CD4-positive, alpha-beta T cell (primary cell): ENCODE results near the gene CCDC154. TPM values are rescaled to one million over a fixed set of nuclear protein-coding genes. Genes with fewer than 3 reads are reported as not detected.

Experiments
- ATAC-seq: fragments of 200-7000 bp; cut with Tn5 transposase; one replicate; pipeline ENCODE4 v1.10.0; 2022; ENCODE audit warnings: mild to moderate bottlenecking; ENCODE audit not compliant: poor library complexity
- CTCF ChIA-PET: fragments of 350-600 bp; sonication (Branson Sonifier 250); formaldehyde crosslinking; loops from one replicate; lab custom pipeline; 2021; ENCODE audit warnings: antibody characterized with exemption, inconsistent platforms; lab: Charles Lee
- POLR2A ChIA-PET: fragments of 350-600 bp; sonication (Branson Sonifier 250); formaldehyde crosslinking; loops from one replicate; lab custom pipeline; 2021; ENCODE audit warnings: antibody characterized with exemption, inconsistent platforms; lab: Charles Lee
- DNase-seq, 14 experiments: peaks; one replicate each; pipeline ENCODE4 v3.0.0-alpha.2; 2013 to 2020; ENCODE audit warnings: mixed read lengths in 2 of 14
- H3K27ac ChIP-seq, 2 donors: one replicate each; pipeline versions ENCODE4 v1.5.1 to v1.7.0; 2013; ENCODE audit warnings: low read length in 2 of 2, low read depth in 1 of 2, mild to moderate bottlenecking in 1 of 2
- H3K27me3 ChIP-seq, 2 experiments: 1 replicate in 1 of 2; 2 replicates in 1 of 2; pipeline versions ENCODE4 v1.6.1 to v1.7.0; 2013; ENCODE audit warnings: low read length in 2 of 2, control low read depth in 1 of 2, mild to moderate bottlenecking in 1 of 2, moderate library complexity in 1 of 2; ENCODE audit not compliant: insufficient read depth in 2 of 2, control insufficient read depth in 1 of 2
- H3K36me3 ChIP-seq: one replicate; pipeline ENCODE4 v1.6.1; 2013; ENCODE audit warnings: low read length, control low read depth; ENCODE audit not compliant: insufficient read depth
- H3K4me1 ChIP-seq: one replicate; pipeline ENCODE4 v1.6.1; 2013; ENCODE audit warnings: low read length, control low read depth; ENCODE audit not compliant: insufficient read depth
- H3K4me3 ChIP-seq: one replicate; pipeline ENCODE4 v1.5.1; 2013; ENCODE audit warnings: mild to moderate bottlenecking, low read length, moderate library complexity
- H3K9me3 ChIP-seq, 2 experiments: 1 replicate in 1 of 2; 2 replicates in 1 of 2; pipeline versions ENCODE4 v1.6.1 to v1.7.0; 2013; ENCODE audit warnings: low read length in 2 of 2, mild to moderate bottlenecking in 2 of 2, control low read depth in 1 of 2, moderate library complexity in 1 of 2; ENCODE audit not compliant: control insufficient read depth in 1 of 2, insufficient read depth in 1 of 2
- H3K27ac Mint-ChIP-seq: one replicate; pipeline ENCODE4 v1.8.0; 2020; ENCODE audit warnings: mixed read lengths
- H3K27me3 Mint-ChIP-seq: one replicate; pipeline ENCODE4 v1.8.0; 2021; ENCODE audit warnings: mixed read lengths
- H3K36me3 Mint-ChIP-seq: one replicate; pipeline ENCODE4 v1.8.0; 2021; ENCODE audit warnings: low read depth, mixed read lengths
- H3K4me1 Mint-ChIP-seq: one replicate; pipeline ENCODE4 v1.8.0; 2021; ENCODE audit warnings: low read depth, mixed read lengths
- H3K4me3 Mint-ChIP-seq: one replicate; pipeline ENCODE4 v1.8.0; 2020; ENCODE audit warnings: mild to moderate bottlenecking, mixed read lengths
- H3K9me3 Mint-ChIP-seq: one replicate; pipeline ENCODE4 v1.8.0; 2020; ENCODE audit warnings: mixed read lengths
- intact Hi-C, 2 experiments: fragments of 100-400 bp; cut with DNase I in 1 of 2; cut with micrococcal nuclease in 1 of 2; formaldehyde crosslinking; loops; one replicate each; pipeline versions ENCODE4 v1.15.1 to v1.9.0; 2023 to 2025; cut with DNase I, micrococcal nuclease
- polyA plus RNA-seq, 2 donors: library from polyadenylated mRNA; unstranded; fragments of 120-200 nt; gene quantifications; one replicate each; pipeline ENCODE4 v1.2.1, GENCODE V29; 2013
- total RNA-seq, 174 experiments: library from RNA in 2 of 174; stranded (reverse) in 2 of 174; gene quantifications; one replicate each; pipeline ENCODE4 v1.2.3 and lab custom pipeline; 2021 to 2026
- TF ChIP-seq, protein P1 (sequence below): fragments of 200-600 bp; IDR thresholded peaks from one replicate; pipeline ENCODE4 v1.8.0; 2022; ENCODE audit warnings: antibody characterized with exemption, mild to moderate bottlenecking

Gene CCDC154
- 1 to 10 TPM; 2.9 to 3.0 TPM for total RNA-seq
- 1.7 TPM for polyA plus RNA-seq (2013, experiment 1 of 2)
- polyA plus RNA-seq (2013, experiment 2 of 2), result 1.3 TPM
- total RNA-seq (lab: John Stamatoyannopoulos, UW), result 0.57 to 10.0 (median 3.6) reads per million in 172 experiments

DNA sequence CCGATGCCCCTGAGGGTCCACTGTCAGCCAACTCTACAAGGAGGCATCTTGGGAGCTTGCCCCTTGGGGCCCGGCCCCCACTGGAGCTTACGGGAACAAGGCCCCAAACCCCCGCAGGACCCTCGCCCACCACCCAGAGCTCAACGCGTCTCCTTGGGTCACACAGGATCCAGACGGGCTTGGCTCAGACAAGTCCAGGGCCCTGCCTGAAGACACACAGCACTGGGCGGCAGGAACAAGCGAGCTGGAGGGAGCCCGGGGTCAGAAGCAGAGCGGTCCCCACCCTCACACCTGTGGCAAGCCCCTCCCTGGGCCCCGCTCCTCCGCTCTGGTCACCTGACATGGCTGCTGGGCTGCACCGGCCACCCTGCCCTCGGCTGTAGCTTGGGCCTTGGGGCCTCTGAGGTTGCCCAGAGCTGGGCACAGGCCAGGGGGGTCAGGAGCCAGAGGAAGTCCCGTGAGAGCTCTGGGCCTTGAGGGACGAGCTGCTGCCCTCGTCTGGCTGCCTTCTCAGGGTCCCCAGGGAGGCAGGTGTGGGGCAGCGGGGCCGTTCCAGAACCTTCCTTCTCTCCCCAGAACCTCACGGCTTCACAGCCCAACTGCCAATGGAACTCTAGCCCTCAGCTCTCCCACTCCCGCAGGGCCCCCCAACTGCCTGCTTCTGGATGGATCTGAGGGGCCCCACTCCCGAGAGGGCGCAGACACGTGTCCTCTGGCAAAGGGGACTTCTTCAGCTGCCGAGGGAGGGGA is at the start of gene CCDC154:
Gene CCDC154, minus strand, starts transcription at position 577 of the 750 bp plus-strand sequence. Its CDS starts 234 bp downstream, at position 343.
- TF ChIP-seq, protein P1, sequence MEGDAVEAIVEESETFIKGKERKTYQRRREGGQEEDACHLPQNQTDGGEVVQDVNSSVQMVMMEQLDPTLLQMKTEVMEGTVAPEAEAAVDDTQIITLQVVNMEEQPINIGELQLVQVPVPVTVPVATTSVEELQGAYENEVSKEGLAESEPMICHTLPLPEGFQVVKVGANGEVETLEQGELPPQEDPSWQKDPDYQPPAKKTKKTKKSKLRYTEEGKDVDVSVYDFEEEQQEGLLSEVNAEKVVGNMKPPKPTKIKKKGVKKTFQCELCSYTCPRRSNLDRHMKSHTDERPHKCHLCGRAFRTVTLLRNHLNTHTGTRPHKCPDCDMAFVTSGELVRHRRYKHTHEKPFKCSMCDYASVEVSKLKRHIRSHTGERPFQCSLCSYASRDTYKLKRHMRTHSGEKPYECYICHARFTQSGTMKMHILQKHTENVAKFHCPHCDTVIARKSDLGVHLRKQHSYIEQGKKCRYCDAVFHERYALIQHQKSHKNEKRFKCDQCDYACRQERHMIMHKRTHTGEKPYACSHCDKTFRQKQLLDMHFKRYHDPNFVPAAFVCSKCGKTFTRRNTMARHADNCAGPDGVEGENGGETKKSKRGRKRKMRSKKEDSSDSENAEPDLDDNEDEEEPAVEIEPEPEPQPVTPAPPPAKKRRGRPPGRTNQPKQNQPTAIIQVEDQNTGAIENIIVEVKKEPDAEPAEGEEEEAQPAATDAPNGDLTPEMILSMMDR, result no peak
- peaks cover 18% of the 10 kb centered on the region for H3K36me3 ChIP-seq
- H3K27ac Mint-ChIP-seq, result no peak within 1 kb of the TSS
- intact Hi-C loops, result no loop called here
- DNase-seq (no peak), ATAC-seq (no peak)
- ChIA-PET CTCF (no interaction called here), POLR2A (no interaction called here)
- H3K27me3 ChIP-seq, result no peaks in the 10 kb centered on the region
- no peaks in the 10 kb centered on the region for H3K9me3 ChIP-seq
- no peak within 1 kb of the TSS for H3K4me3 ChIP-seq
- H3K4me3 Mint-ChIP-seq, result no peak within 1 kb of the TSS
- H3K4me1 Mint-ChIP-seq, result no peaks in the 10 kb centered on the region
- peaks cover 7% of the 10 kb centered on the region for H3K36me3 Mint-ChIP-seq
- H3K4me1 ChIP-seq, result no peaks in the 10 kb centered on the region
- no peaks in the 10 kb centered on the region for H3K9me3 Mint-ChIP-seq
- no peaks in the 10 kb centered on the region for H3K27me3 Mint-ChIP-seq
- no peak within 1 kb of the TSS for H3K27ac ChIP-seq

DNA sequence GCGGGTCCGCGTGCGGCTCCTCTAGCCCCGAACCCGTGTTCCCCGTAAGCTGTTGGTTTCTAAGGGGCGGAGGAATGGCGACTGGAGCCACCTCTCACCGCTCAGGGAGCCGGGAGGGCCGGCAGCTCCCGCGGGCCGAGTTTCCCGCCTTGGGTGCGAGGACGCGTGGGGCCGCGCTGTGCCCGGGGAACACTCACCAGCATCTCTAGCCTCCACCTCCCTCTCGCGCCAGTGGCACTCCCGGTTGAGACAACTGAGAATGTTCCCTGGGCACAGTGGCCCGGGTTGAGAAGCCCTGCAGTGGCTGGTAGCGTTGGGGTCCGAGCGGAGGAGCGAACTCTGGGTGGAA is 49.4 kb upstream of the CCDC154 start:
- H3K4me1 ChIP-seq, result peaks cover 27% of the 10 kb centered on the region
- H3K9me3 ChIP-seq, result no peaks in the 10 kb centered on the region
- peak overlapping the region; percentile 86 for H3K4me3 ChIP-seq
- H3K9me3 Mint-ChIP-seq, result no peaks in the 10 kb centered on the region
- peaks cover 10% of the 10 kb centered on the region for H3K4me1 Mint-ChIP-seq
- H3K27ac ChIP-seq, result no peak overlapping the region
- H3K27me3 Mint-ChIP-seq, result no peaks in the 10 kb centered on the region
- ATAC-seq (no peak), DNase-seq (peak in 1 of 14 experiments; percentile 36)
- H3K36me3 Mint-ChIP-seq, result peaks cover 18% of the 10 kb centered on the region
- peaks cover 21% of the 10 kb centered on the region for H3K36me3 ChIP-seq
- intact Hi-C loops, result loop anchor here (1.0 to 5.0 kb wide), 8 partner anchors 18 to 186 kb away; partner anchors contain the start of genes CLCN7 (in 2 of the 2), UBE2I (in 1 of the 2) and UQCC4 (in 1 of the 2)
- TF ChIP-seq, protein P1, result no peak
- H3K4me3 Mint-ChIP-seq, result peak overlapping the region; percentile 84
- ChIA-PET POLR2A (interaction anchor here (0.8 to 2.7 kb wide), 4 partner anchors 38 to 66 kb away, joined by 3 to 27 read pairs (median 10); partner anchors contain the start of gene TMEM204), CTCF (no interaction called here)
- H3K27ac Mint-ChIP-seq, result peak overlapping the region; percentile 97
- no peaks in the 10 kb centered on the region for H3K27me3 ChIP-seq

- Histone ChIP-seq H3K4me3 (peak within 1 kb of the TSS; percentile 86), H3K27me3 (no peaks in the 10 kb centered on the region), H3K4me1 (peaks cover 27% of the 10 kb centered on the region), H3K27ac (peak within 1 kb of the TSS; percentile 84), H3K9me3 (no peaks in the 10 kb centered on the region), H3K36me3 (peaks cover 21% of the 10 kb centered on the region)
- ChIA-PET CTCF (interaction anchor here (1.3 kb wide), 1 partner anchor 73 kb away, joined by 4 read pairs; the partner anchor contains the start of gene UQCC4), POLR2A (interaction anchor here (0.6 to 2.7 kb wide), 14 partner anchors 17 to 289 kb away, joined by 3 to 27 read pairs (median 3); partner anchors contain the start of genes JPT2, MAPK8IP3, NUBP2 and SPSB3)
- ATAC-seq, result peak; percentile 87
- Mint-ChIP-seq H3K4me3 (peak within 1 kb of the TSS; percentile 95), H3K27ac (peak within 1 kb of the TSS; percentile 97), H3K36me3 (peaks cover 12% of the 10 kb centered on the region), H3K4me1 (peaks cover 10% of the 10 kb centered on the region), H3K9me3 (no peaks in the 10 kb centered on the region), H3K27me3 (no peaks in the 10 kb centered on the region)
- DNase-seq, result peak; percentile 79 to 95 (median 88)
- TF ChIP-seq, protein P1, result peak; percentile 19
- intact Hi-C loops, result loop anchor here (1.0 to 5.0 kb wide), 8 partner anchors 18 to 186 kb away; partner anchors contain the start of genes CLCN7 (in 2 of the 2), UBE2I (in 1 of the 2) and UQCC4 (in 1 of the 2)
These were observed 48.8 kb upstream of the CCDC154 start, which contains the start of gene TELO2 for GRCh38 chr16:1492923-1493745. TELO2 (plus strand) TSS chr16:1493360; CDS start chr16:1494282, 922 bp downstream.
